ENCODE results near the gene ASB9. TPM values are rescaled to one million over a fixed set of nuclear protein-coding genes. Genes with fewer than 3 reads are reported as not detected.

Gene ASB9
- total and polyA plus RNA-seq, 2 donors (not counting 1 experiment from before 2014, with no cell fraction given), result 1.2 TPM; not detected in 1

DNA sequence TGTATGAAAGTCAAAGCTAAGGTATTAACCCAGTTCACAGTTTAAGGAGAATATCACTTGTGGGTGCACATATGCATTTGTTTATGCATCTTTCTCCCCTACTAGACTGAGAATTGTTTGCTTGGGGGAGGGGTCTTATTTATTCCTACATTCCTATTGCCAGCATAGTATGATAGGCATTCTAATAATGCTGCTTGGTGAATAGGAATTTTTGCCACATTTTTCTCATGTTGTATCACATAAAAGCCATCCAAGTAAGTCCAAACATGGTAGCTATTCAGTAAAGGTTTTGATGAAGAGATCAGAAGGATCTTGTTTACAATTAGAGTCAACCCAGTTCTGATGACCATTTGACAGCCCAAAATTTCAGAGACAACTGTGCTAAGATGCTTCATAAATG, 48.6 kb downstream of the ASB9 start:
- H3K36me3 ChIP-seq (ENCODE audit: control insufficient read depth, insufficient read depth, low read length), result no peaks in the 10 kb centered on the region
- peak in 1 of 2 donors; percentile 14 for DNase-seq (ENCODE audit: low read depth in 2 of 2)
- H3K27me3 ChIP-seq (ENCODE audit: control insufficient read depth, insufficient read depth, low read length), result no peaks in the 10 kb centered on the region
- no peak overlapping the region for H3K4me3 ChIP-seq (replicated peaks in 1 of 4; ENCODE audit: control extremely low read depth in 1 of 4, insufficient read depth in 1 of 4, low read depth in 3 of 4, low read length in 4 of 4)
- no peak overlapping the region for H3K27ac ChIP-seq (ENCODE audit: insufficient read depth, low read length)
- TF ChIP-seq EZH2 (IDR thresholded peaks at IDR 0.05; ENCODE audit: low read length, missing control alignments), result no peak
- TF ChIP-seq, protein P1, sequence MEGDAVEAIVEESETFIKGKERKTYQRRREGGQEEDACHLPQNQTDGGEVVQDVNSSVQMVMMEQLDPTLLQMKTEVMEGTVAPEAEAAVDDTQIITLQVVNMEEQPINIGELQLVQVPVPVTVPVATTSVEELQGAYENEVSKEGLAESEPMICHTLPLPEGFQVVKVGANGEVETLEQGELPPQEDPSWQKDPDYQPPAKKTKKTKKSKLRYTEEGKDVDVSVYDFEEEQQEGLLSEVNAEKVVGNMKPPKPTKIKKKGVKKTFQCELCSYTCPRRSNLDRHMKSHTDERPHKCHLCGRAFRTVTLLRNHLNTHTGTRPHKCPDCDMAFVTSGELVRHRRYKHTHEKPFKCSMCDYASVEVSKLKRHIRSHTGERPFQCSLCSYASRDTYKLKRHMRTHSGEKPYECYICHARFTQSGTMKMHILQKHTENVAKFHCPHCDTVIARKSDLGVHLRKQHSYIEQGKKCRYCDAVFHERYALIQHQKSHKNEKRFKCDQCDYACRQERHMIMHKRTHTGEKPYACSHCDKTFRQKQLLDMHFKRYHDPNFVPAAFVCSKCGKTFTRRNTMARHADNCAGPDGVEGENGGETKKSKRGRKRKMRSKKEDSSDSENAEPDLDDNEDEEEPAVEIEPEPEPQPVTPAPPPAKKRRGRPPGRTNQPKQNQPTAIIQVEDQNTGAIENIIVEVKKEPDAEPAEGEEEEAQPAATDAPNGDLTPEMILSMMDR (conservative IDR thresholded peaks at IDR 0.05 in 1 of 2, IDR thresholded peaks at IDR 0.05 in 1 of 2; ENCODE audit: low read depth in 1 of 2, low read length in 2 of 2), result no peak
- no peak overlapping the region for H3K4me2 ChIP-seq (ENCODE audit: extremely low read depth, insufficient read depth, low read length)
- H3K9me3 ChIP-seq (ENCODE audit: control insufficient read depth, insufficient read depth, low read depth, low read length), result no peaks in the 10 kb centered on the region
- H3K79me2 ChIP-seq (ENCODE audit: control insufficient read depth, insufficient read depth, low read length), result no peaks in the 10 kb centered on the region
- H2AFZ ChIP-seq (ENCODE audit: low read length), result no peak overlapping the region
- H3K4me1 ChIP-seq (ENCODE audit: control insufficient read depth, extremely low read depth, insufficient read depth, low read length), result no peaks in the 10 kb centered on the region
- no peaks in the 10 kb centered on the region for H4K20me1 ChIP-seq (ENCODE audit: control insufficient read depth, extremely low read depth, insufficient read depth, low read length)
- no peak overlapping the region for H3K9ac ChIP-seq (ENCODE audit: insufficient read depth, low read length)

DNA sequence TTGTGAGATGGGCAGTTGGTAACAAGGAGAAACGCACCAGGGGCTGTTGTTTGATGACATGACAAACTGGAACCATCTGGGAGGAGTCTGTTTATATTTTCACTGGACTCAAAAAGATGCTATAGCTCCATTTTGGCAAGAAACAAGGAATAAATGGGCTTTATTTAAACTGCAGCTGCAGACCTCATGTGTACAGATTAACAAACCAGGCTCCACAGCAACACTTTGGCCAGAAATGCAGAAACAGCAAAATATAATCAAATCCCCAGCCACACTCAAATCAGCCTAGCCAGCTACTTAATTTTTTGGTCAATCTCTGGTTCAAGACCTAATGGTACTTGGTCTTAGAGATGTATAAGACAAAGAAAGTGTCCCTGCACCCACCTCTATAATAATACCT, 52.7 kb downstream of the ASB9 start:
- Histone ChIP-seq H4K20me1 (ENCODE audit: control insufficient read depth, extremely low read depth, insufficient read depth, low read length) (no peaks in the 10 kb centered on the region), H3K27ac (ENCODE audit: insufficient read depth, low read length) (no peak overlapping the region), H3K79me2 (ENCODE audit: control insufficient read depth, insufficient read depth, low read length) (no peaks in the 10 kb centered on the region), H3K9ac (ENCODE audit: insufficient read depth, low read length) (no peak overlapping the region), H3K4me1 (ENCODE audit: control insufficient read depth, extremely low read depth, insufficient read depth, low read length) (no peaks in the 10 kb centered on the region), H3K9me3 (ENCODE audit: control insufficient read depth, insufficient read depth, low read depth, low read length) (no peaks in the 10 kb centered on the region), H3K27me3 (ENCODE audit: control insufficient read depth, insufficient read depth, low read length) (no peaks in the 10 kb centered on the region), H2AFZ (ENCODE audit: low read length) (no peak overlapping the region), H3K4me3 (replicated peaks in 1 of 4; ENCODE audit: control extremely low read depth in 1 of 4, insufficient read depth in 1 of 4, low read depth in 3 of 4, low read length in 4 of 4) (no peak overlapping the region), H3K4me2 (ENCODE audit: extremely low read depth, insufficient read depth, low read length) (no peak overlapping the region), H3K36me3 (ENCODE audit: control insufficient read depth, insufficient read depth, low read length) (no peaks in the 10 kb centered on the region)
- no peak for TF ChIP-seq EZH2 (IDR thresholded peaks at IDR 0.05; ENCODE audit: low read length, missing control alignments)
- TF ChIP-seq, protein P1 (conservative IDR thresholded peaks at IDR 0.05 in 1 of 2, IDR thresholded peaks at IDR 0.05 in 1 of 2; ENCODE audit: low read depth in 1 of 2, low read length in 2 of 2), result no peak
- DNase-seq (ENCODE audit: low read depth in 2 of 2), result no peak

DNA sequence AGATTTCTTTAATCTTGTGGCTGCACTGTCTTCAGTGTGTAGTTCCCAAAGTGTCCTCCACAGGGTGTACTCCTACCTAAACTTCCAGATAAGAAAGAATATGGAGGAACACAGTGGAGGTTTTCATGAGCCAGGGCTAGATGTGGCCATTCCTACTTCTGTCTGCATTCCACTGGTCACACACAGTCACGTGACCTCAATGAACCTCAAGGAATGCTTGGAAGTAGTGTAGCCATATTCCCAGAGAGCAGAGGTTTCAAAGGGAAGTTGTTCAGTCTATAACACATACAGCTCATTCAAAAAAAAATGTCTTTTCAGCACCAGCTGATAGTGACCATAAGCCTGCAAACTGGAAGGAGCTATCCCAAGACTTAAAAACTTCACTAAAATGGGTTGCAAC, 53.6 kb downstream of the ASB9 start:
- TF ChIP-seq EZH2 (IDR thresholded peaks at IDR 0.05; ENCODE audit: low read length, missing control alignments), result no peak
- TF ChIP-seq, protein P1 (conservative IDR thresholded peaks at IDR 0.05 in 1 of 2, IDR thresholded peaks at IDR 0.05 in 1 of 2; ENCODE audit: low read depth in 1 of 2, low read length in 2 of 2), result no peak
- Histone ChIP-seq H3K27ac (ENCODE audit: insufficient read depth, low read length) (no peak overlapping the region), H3K79me2 (ENCODE audit: control insufficient read depth, insufficient read depth, low read length) (no peaks in the 10 kb centered on the region), H3K9me3 (ENCODE audit: control insufficient read depth, insufficient read depth, low read depth, low read length) (no peaks in the 10 kb centered on the region), H3K4me2 (ENCODE audit: extremely low read depth, insufficient read depth, low read length) (no peak overlapping the region), H3K9ac (ENCODE audit: insufficient read depth, low read length) (no peak overlapping the region), H3K36me3 (ENCODE audit: control insufficient read depth, insufficient read depth, low read length) (no peaks in the 10 kb centered on the region), H2AFZ (ENCODE audit: low read length) (no peak overlapping the region), H3K27me3 (ENCODE audit: control insufficient read depth, insufficient read depth, low read length) (no peaks in the 10 kb centered on the region), H3K4me1 (ENCODE audit: control insufficient read depth, extremely low read depth, insufficient read depth, low read length) (no peaks in the 10 kb centered on the region), H4K20me1 (ENCODE audit: control insufficient read depth, extremely low read depth, insufficient read depth, low read length) (no peaks in the 10 kb centered on the region), H3K4me3 (replicated peaks in 1 of 4; ENCODE audit: control extremely low read depth in 1 of 4, insufficient read depth in 1 of 4, low read depth in 3 of 4, low read length in 4 of 4) (no peak overlapping the region)
- DNase-seq (ENCODE audit: low read depth in 2 of 2), result no peak

Measured in fibroblast of lung (primary cell).